ENCODE results near the gene MAPK10. TPM values are rescaled to one million over a fixed set of nuclear protein-coding genes. Genes with fewer than 3 reads are reported as not detected.

Gene MAPK10
- polyA plus RNA-seq, 1 donor (not counting 4 experiments of a cell fraction or from before 2014, with no cell fraction given): 8.2 TPM

DNA sequence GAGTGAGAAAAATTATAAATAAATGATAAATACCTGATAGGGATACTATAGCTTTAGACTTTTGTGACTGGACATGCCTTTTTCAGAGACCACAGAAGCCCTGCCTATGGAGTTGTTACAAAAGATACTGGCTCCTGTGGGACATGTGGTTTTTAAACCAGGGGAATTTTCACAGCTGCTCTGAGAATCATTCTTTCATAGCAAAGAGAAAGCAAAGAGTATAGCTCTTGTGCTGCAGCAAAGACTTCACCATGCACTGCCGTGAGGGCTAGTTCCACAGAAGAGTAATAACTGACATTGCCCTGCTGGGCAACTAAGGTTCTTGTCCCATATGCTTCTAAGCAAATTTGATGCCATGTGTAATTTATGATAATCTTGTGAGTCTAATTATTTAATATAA lies 98.2 kb downstream of the MAPK10 start:
- Histone ChIP-seq H3K4me1 (ENCODE audit: control insufficient read depth, extremely low read depth, insufficient read depth, low read length) (peaks cover 3% of the 10 kb centered on the region), H3K79me2 (ENCODE audit: control insufficient read depth, insufficient read depth, low read length) (no peaks in the 10 kb centered on the region), H4K20me1 (ENCODE audit: control insufficient read depth, extremely low read depth, insufficient read depth, low read length) (no peaks in the 10 kb centered on the region), H3K9me1 (ENCODE audit: control insufficient read depth, extremely low read depth, insufficient read depth, low read length) (no peaks in the 10 kb centered on the region), H3K27ac (ENCODE audit: control insufficient read depth, insufficient read depth, low read length) (no peak overlapping the region), H3K4me2 (ENCODE audit: control insufficient read depth, extremely low read depth, insufficient read depth, low read depth, low read length) (no peak overlapping the region), H3K9me3 (ENCODE audit: control insufficient read depth, low read depth, low read length) (no peaks in the 10 kb centered on the region), H3K36me3 (ENCODE audit: control insufficient read depth in 2 of 2, extremely low read depth in 1 of 2, insufficient read depth in 2 of 2, low read length in 2 of 2) (no peaks in the 10 kb centered on the region), H3K27me3 (ENCODE audit: control insufficient read depth, extremely low read depth, insufficient read depth, low read length) (no peaks in the 10 kb centered on the region), H3K9ac (ENCODE audit: control insufficient read depth, extremely low read depth, insufficient read depth, low read length) (no peak overlapping the region), H3K4me3 (ENCODE audit: control insufficient read depth in 2 of 3, extremely low read depth in 1 of 3, insufficient read depth in 2 of 3, low read depth in 1 of 3, low read length in 3 of 3) (no peak overlapping the region), H2AFZ (ENCODE audit: control insufficient read depth, low read length) (no peak overlapping the region)
- TF ChIP-seq, protein P1, sequence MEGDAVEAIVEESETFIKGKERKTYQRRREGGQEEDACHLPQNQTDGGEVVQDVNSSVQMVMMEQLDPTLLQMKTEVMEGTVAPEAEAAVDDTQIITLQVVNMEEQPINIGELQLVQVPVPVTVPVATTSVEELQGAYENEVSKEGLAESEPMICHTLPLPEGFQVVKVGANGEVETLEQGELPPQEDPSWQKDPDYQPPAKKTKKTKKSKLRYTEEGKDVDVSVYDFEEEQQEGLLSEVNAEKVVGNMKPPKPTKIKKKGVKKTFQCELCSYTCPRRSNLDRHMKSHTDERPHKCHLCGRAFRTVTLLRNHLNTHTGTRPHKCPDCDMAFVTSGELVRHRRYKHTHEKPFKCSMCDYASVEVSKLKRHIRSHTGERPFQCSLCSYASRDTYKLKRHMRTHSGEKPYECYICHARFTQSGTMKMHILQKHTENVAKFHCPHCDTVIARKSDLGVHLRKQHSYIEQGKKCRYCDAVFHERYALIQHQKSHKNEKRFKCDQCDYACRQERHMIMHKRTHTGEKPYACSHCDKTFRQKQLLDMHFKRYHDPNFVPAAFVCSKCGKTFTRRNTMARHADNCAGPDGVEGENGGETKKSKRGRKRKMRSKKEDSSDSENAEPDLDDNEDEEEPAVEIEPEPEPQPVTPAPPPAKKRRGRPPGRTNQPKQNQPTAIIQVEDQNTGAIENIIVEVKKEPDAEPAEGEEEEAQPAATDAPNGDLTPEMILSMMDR (optimal IDR thresholded peaks at IDR 0.05 in 1 of 3, IDR thresholded peaks at IDR 0.05 in 1 of 3, conservative IDR thresholded peaks at IDR 0.05 in 1 of 3; ENCODE audit: extremely low read depth in 1 of 3, insufficient read depth in 2 of 3, low read length in 3 of 3): no peak
- no peak for TF ChIP-seq EZH2 (IDR thresholded peaks at IDR 0.05; ENCODE audit: low read length)
- dilution Hi-C loops (cut with MboI; ENCODE audit: extremely low pct_ligation_motif_present, low sequenced_read_pairs): no loop called here
- FAIRE-seq: no peak
- DNase-seq (ENCODE audit: low read depth, low spot score): no peak

DNA sequence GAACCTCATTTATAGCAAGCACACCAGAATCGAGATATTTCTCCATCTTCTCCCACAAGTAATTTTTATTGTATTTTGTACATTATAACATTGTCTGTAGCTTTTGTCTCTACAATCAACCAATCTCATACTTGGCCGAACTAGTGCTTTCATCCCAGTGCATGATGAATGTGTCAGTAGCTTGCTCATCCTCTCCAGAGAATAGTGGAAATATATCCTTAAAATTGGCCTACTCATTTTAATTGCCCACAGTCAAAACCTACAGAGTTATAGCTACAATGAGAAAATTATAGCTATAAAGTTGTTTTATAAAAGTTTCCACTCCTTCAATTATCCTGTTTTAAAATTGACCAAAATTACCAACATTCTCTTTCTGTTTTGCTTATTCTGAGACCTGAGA lies 103.8 kb downstream of the MAPK10 start:
- dilution Hi-C loops (cut with MboI; ENCODE audit: extremely low pct_ligation_motif_present, low sequenced_read_pairs): no loop called here
- no peak overlapping the region for H3K4me2 ChIP-seq (ENCODE audit: control insufficient read depth, extremely low read depth, insufficient read depth, low read depth, low read length)
- FAIRE-seq: no peak

More for the DNA sequence above, 103.8 kb downstream of the MAPK10 start:
- H3K27me3 ChIP-seq (ENCODE audit: control insufficient read depth, extremely low read depth, insufficient read depth, low read length): no peaks in the 10 kb centered on the region
- no peaks in the 10 kb centered on the region for H3K79me2 ChIP-seq (ENCODE audit: control insufficient read depth, insufficient read depth, low read length)
- H3K4me1 ChIP-seq (ENCODE audit: control insufficient read depth, extremely low read depth, insufficient read depth, low read length): no peaks in the 10 kb centered on the region
- no peak overlapping the region for H3K27ac ChIP-seq (ENCODE audit: control insufficient read depth, insufficient read depth, low read length)
- no peaks in the 10 kb centered on the region for H4K20me1 ChIP-seq (ENCODE audit: control insufficient read depth, extremely low read depth, insufficient read depth, low read length)
- H3K9me3 ChIP-seq (ENCODE audit: control insufficient read depth, low read depth, low read length): no peaks in the 10 kb centered on the region
- H3K36me3 ChIP-seq (ENCODE audit: control insufficient read depth in 2 of 2, extremely low read depth in 1 of 2, insufficient read depth in 2 of 2, low read length in 2 of 2): no peaks in the 10 kb centered on the region
- H3K9me1 ChIP-seq (ENCODE audit: control insufficient read depth, extremely low read depth, insufficient read depth, low read length): no peaks in the 10 kb centered on the region
- H2AFZ ChIP-seq (ENCODE audit: control insufficient read depth, low read length): no peak overlapping the region
- DNase-seq (ENCODE audit: low read depth, low spot score): no peak
- TF ChIP-seq EZH2 (IDR thresholded peaks at IDR 0.05; ENCODE audit: low read length): no peak
- TF ChIP-seq, protein P1 (optimal IDR thresholded peaks at IDR 0.05 in 1 of 3, IDR thresholded peaks at IDR 0.05 in 1 of 3, conservative IDR thresholded peaks at IDR 0.05 in 1 of 3; ENCODE audit: extremely low read depth in 1 of 3, insufficient read depth in 2 of 3, low read length in 3 of 3): no peak
- no peak overlapping the region for H3K9ac ChIP-seq (ENCODE audit: control insufficient read depth, extremely low read depth, insufficient read depth, low read length)
- H3K4me3 ChIP-seq (ENCODE audit: control insufficient read depth in 2 of 3, extremely low read depth in 1 of 3, insufficient read depth in 2 of 3, low read depth in 1 of 3, low read length in 3 of 3): no peak overlapping the region

Measured in keratinocyte (primary cell).